AG04450 (cell line): Measurements from ENCODE around the gene NKAIN2. TPM values are rescaled to one million over a fixed set of nuclear protein-coding genes. Genes with fewer than 3 reads are reported as not detected.

ENCODE experiments used
- CTCF ChIA-PET: fragments of 300-600, 350-600 bp; formaldehyde crosslinking; extraction: SDS; loops from one replicate; lab custom pipeline; 2022; ENCODE audit warnings: antibody characterized with exemption, inconsistent platforms; lab: Charles Lee
- POLR2A ChIA-PET: fragments of 350-600 bp; formaldehyde crosslinking; extraction: SDS; loops from one replicate; lab custom pipeline; 2021; ENCODE audit warnings: antibody characterized with exemption, inconsistent platforms; lab: Yijun Ruan, JAX
- DNase-seq: peaks from one replicate; pipeline ENCODE4 v3.0.0-alpha.2; 2011; ENCODE audit warnings: low read depth, low spot score
- H3K27ac ChIP-seq: one replicate; pipeline ENCODE4 v1.5.1; 2012; ENCODE audit warnings: low read depth, low read length, control low read depth
- H3K27me3 ChIP-seq: one replicate; pipeline ENCODE4 v1.6.0; 2012; ENCODE audit warnings: low read length; ENCODE audit not compliant: control insufficient read depth, insufficient read depth
- H3K4me3 ChIP-seq: 2 replicates; pipeline ENCODE4 v1.5.1; 2011; ENCODE audit warnings: mild to moderate bottlenecking, low read depth, low read length, control low read depth
- H3K9me3 ChIP-seq: 2 replicates; pipeline ENCODE4 v1.5.1; 2012; ENCODE audit warnings: low read length; ENCODE audit not compliant: control insufficient read depth, insufficient read depth
- CTCF ChIP-seq: IDR thresholded peaks from 2 replicates; pipeline ENCODE4 v1.5.1; 2011; ENCODE audit warnings: low read depth, low read length, control low read depth, inconsistent platforms
- polyA plus RNA-seq: library from polyadenylated mRNA; depleted of rRNA; stranded (reverse); fragments of >200 nt; gene quantifications from 2 replicates; pipeline ENCODE4 v1.2.3, GENCODE V29; 2011

The NKAIN2 gene
- polyA plus RNA-seq, 1 experiment = not detected

GRCh38 chr6:124797224-124797623, 993.6 kb downstream of the NKAIN2 start:
- TF ChIP-seq CTCF = no peak
- H3K4me3 ChIP-seq = no peak overlapping the region
- no peaks in the 10 kb centered on the region for H3K27me3 ChIP-seq
- DNase-seq = no peak
- no peaks in the 10 kb centered on the region for H3K9me3 ChIP-seq
- no peak overlapping the region for H3K27ac ChIP-seq
- ChIA-PET POLR2A (no interaction called here), CTCF (no interaction called here)

GRCh38 chr6:124798942-124799496, 995.4 kb downstream of the NKAIN2 start:
- ChIA-PET CTCF (no interaction called here), POLR2A (no interaction called here)
- no peaks in the 10 kb centered on the region for H3K9me3 ChIP-seq
- H3K27ac ChIP-seq = no peak overlapping the region
- H3K4me3 ChIP-seq = no peak overlapping the region
- DNase-seq = no peak
- no peaks in the 10 kb centered on the region for H3K27me3 ChIP-seq
- TF ChIP-seq CTCF = no peak

- Histone ChIP-seq H3K27ac (no peak overlapping the region), H3K27me3 (no peaks in the 10 kb centered on the region), H3K9me3 (no peaks in the 10 kb centered on the region), H3K4me3 (no peak overlapping the region)
- ChIA-PET CTCF (no interaction called here), POLR2A (no interaction called here)
- no peak for DNase-seq
- TF ChIP-seq CTCF = no peak
Observed at GRCh38 chr6:124799638-124800037, 996.0 kb downstream of the NKAIN2 start.

GRCh38 chr6:124800222-124800621, 996.6 kb downstream of the NKAIN2 start:
- Histone ChIP-seq H3K27ac (no peak overlapping the region), H3K9me3 (no peaks in the 10 kb centered on the region), H3K4me3 (no peak overlapping the region), H3K27me3 (no peaks in the 10 kb centered on the region)
- CTCF ChIA-PET = no interaction called here
- no peak for TF ChIP-seq CTCF
- no peak for DNase-seq
- POLR2A ChIA-PET = no interaction called here

- TF ChIP-seq CTCF = no peak
Observed at GRCh38 chr6:124812067-124812466, 1008.4 kb downstream of the NKAIN2 start.

More at GRCh38 chr6:124812067-124812466, 1008.4 kb downstream of the NKAIN2 start:
- no peaks in the 10 kb centered on the region for H3K9me3 ChIP-seq
- H3K27ac ChIP-seq = no peak overlapping the region
- no peak for DNase-seq
- CTCF ChIA-PET = no interaction called here
- H3K4me3 ChIP-seq = no peak overlapping the region
- no peaks in the 10 kb centered on the region for H3K27me3 ChIP-seq
- POLR2A ChIA-PET = no interaction called here
